Stimulated activated CD8-positive, alpha-beta memory T cell treated with anti-CD3 and anti-CD28 coated beads, Interleukin-12 subunit alpha, Interleukin-12 subunit beta, amount 100 ng/mL, for 1 hour (primary cell): ENCODE measurements around the gene GBA2.
A peak's percentile ranks its signal among the peaks of the same experiment; 100 is the strongest.

Experiments used
- DNase-seq: peaks from one replicate; pipeline ENCODE4 v3.0.0-alpha.2; 2020; ENCODE audit warnings: low read depth

The GBA2 gene

DNA sequence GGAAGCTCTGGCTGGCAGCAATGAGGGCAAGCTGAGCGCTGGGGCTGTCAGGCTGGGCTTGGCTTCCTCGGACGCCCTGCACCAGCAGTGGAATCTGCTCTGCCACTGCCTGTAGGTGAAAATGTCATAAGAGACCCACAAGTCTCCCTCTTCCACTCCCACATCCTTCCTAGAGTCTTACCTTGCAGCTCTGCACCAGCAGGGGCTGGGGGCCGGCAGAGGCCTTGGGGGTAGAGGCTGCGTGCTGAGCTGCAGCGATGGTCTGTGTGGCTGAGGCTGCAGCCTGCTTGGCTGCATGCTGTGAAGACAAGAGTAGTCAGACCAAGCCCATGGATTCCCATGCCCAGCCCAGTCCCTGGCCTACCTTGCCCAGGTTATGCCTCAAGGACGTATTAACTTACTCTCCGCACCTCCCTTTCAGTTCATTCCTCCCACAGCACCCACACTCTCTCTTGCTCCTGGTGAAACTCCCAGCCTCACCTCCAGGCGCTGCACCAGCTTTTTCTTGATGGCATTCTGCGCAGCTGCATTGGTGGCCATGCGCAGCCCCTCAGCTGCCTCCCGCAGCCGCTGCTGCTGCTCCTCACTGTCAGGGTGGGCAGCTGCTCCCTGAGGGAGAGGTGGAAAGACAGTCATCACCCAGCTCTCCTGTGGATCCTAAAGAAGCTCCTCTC lies 34.3 kb downstream of the GBA2 start:
- no peak for DNase-seq

DNA sequence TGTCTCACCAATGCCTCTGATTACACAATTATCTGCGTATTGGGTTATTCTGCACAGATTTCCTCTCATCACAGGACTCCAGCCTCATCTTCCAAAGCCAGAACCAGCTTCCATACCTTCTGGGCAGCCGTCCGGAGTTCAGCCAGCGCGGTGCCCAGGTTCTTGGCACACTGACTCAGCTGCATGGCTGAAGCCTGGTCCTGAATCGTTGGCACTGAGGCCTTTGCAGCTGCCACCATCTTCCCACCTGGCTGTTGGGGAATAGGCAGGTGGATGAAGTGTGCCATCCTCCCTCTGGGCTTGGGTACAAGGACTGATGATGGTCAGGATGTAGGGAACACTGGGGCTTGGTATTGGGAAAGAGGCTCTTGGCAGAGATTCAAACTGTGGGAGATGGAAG lies 34.9 kb downstream of the GBA2 start:
- no peak for DNase-seq

DNA sequence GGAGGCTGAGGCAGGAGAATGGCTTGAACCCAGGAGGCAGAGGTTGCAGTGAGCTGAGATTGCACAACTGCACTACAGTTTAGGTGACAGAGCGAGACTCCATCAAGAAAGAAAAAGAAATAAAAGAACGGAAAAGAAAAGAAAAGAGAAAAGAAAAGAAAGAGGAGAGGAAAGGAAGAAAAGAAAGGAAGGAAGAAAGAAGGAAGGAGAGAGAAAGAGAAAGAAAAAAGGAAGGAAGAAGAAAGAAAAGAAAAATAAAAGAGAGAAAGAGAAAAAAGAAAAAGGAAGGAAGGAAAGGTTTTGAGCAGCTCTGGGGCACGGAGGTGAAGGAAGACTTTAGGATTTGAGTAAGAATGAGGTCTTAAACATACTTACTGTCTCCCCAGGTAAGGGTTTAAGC lies 35.5 kb downstream of the GBA2 start:
- no peak for DNase-seq

DNA sequence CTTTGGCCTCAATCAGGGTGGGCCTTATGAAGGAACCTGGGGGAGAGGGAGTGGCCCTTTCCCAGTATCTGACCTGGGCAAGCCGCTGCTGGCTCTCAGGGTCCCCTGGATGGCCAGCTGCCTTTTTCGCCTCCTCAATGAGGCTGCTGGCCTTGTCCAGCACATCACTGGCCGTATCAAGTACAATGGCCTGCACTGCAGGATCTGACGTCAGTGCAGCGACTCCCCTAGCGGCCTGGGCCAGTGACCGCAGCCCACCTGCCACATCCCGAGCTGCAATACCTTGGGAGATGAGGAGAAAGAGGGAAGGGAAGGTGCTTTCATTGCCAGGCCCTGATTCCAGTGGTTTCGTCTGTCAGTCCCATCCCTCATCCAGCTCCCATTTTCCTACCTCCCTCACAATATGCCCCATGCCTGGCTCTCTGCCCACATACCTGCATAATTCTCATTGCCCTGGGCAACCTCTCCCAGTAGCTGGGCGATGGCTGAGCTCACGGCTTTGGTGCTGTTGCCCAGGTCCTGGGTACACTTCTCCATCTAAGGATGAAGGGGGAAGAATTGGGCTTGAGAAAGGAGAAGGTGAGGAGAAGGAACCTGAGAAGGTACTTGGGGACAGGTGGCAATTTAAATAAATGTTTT lies 36.1 kb downstream of the GBA2 start:
- no peak for DNase-seq

DNA sequence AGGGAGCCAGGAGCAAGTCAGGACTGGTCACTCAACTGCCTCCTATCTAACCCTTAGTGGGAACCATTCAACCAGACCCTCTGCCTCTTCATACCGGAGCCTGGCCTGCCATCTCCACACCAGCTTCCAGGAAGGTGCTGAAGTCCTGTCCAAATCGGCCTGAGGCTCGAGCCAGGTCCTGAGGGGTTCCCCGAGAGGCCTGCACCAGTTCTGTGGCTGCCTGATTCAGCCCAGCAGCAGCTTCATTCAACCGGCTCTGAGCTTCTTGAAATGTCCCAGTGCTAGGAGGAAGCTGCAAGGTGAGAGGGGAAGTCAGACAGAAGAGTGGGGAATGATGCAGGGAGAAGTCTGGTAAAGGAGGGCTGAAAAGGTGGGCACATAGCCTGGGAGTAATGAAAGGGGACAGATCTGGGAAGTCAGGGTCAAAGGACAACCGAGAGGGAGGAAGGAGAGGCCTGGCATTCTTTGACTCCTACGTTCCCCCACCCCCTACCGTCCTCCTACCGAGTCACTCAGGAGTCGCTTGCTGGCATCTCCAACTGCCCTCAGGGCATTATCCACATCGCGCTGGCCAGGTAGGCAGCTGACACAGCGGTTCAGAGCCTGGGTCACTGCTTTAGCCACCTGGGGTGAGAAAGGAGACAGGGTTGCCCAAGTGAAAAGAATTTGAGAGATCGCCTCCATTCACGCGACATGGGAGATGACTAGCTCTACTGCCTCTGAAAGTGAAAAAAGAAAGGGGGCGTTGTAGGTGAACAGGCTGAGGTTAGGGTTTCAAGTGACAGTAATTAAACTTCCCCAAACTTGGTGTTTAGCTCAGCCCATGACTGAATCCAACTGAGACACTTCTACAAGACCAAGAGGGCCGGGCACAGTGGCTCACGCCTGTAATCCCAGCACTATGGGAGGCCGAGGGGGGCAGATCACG lies 37.3 kb downstream of the GBA2 start:
- DNase-seq: no peak

GRCh38 chr9:35710818-35711500 lies 38.1 kb downstream of the GBA2 start:
- DNase-seq: no peak

GRCh38 chr9:35708146-35708545 lies 40.9 kb downstream of the GBA2 start:
- DNase-seq: no peak

DNA sequence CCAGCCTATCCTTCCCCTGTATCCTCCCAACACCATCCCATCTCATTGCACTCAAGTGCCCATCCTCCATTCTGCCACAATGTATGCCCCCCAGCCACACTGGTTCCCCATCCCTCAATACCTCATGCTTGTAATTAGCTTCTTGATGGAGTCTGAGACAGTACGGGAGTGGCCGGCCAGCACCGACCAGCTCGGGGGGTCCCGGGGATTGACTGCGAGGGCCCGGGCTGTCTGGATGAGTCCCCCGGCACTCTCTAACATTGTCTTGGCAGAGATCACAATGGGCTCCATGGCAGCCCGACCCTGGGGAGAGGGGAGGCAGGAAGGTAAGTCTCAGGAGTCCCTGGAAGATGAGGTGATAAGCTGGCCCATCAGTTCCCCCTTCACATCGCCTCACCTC lies 42.1 kb downstream of the GBA2 start:
- DNase-seq: no peak

DNA sequence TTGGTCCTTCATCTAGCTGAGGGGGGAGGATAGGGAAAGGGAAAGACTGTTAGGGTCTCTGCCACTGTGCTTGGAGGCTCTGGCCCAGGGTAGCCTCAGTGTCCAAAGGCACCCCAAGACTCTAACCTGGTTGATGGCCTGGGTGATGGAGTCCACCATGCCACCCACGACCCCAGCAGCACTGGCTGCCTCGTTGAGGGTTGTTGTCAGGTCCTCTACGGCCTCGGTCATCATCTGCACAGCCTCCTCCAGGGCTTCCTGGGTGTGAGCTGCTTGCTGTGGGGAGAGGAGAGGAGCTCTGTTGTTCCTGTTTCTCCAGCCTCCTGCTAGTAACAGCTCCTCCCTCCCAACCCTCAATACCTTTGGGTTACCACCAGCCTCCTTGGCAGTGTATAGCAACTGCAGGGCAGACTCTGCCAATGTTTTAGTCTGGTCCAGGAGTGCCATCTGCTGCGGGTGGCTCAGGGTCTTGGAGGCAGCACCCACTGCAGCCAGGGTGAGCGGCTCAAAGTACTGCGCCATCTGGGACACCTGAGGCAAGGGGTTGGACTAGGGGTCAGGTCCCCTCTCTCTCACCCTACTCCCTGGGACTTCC lies 43.1 kb downstream of the GBA2 start:
- no peak for DNase-seq

DNA sequence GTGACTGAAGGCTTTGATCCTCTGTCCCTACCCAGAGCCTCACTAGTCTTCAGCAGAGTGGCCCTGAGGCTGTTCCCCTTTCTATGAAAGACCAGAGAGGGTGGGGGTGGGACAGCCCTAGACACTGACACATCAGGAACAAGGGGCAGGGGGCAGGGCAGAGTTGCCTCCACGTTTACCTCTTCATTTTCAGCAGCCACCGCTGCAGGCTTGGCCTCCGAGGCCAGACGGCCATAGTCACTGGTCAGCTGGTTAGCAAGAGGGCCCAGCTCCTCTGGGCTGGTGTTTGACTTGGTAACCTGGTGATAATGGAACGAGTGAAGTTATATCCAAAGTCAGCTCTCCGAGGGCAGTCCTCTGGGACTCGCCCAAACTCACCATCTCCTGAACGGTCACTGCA lies 43.7 kb downstream of the GBA2 start:
- DNase-seq: no peak

GRCh38 chr9:35703906-35704672 lies 44.9 kb downstream of the GBA2 start:
- no peak for DNase-seq

DNA sequence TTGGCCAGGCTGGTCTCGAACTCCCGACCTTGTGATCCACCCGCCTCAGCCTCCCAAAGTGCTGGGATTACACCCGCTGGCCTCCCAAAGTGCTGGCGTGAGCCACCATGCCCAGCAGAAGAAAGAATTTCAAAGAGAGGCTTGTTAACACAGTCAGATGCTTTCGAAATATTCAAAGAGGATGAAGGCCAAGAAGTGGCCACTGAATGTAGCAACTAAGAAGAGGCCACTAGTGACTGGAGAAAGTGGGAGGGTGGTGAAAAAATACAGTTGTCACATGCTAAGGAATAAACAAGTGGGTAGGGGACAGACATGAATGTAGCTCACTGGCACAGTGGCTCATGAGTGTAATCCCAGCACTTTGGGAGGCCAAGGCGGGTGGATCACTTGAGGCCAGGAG lies 46.3 kb downstream of the GBA2 start:
- no peak for DNase-seq

DNA sequence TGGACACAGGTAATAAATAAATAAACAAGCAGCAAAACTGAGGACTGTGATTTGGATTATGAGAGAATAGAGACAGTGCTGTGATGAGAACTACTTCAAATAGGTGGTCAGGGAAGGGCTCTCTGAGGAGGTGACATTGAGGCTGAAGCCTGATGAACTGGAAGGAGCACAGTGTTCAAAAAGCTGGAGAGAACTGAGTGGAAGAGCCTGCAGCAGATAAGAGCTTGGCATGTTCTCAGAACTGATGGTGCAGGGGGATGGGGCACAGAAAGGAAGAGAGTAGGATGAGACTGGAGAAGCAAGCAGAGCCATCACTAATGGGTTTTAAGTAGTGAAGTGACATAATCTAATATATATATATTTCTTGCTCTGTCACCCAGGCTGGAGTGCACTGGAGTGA lies 48.1 kb downstream of the GBA2 start:
- no peak for DNase-seq

GRCh38 chr9:35700031-35700430 lies 49.0 kb downstream of the GBA2 start:
- DNase-seq: no peak

DNA sequence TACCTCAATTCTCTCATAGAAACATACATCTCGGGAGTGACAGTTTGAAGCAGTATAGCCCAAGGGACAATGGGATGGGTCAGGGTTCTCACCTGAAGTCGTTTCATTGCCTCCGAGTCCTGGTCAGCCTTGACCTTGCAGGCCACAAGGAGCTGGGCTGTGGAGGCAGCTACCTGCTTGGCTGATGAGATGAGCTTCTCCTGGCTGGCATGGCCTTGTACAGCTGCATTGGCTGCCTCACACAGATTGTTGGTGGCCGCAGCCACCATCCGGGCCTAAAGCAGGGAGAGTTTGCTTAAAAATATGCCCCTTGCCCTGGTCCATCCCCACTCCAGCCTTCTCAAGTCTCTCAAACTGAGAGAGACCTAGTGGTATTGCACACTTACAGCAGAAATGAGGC lies 50.8 kb downstream of the GBA2 start:
- no peak for DNase-seq

GRCh38 chr9:35697486-35697885 lies 51.5 kb downstream of the GBA2 start:
- DNase-seq: no peak

GRCh38 chr9:35696520-35697215 lies 52.4 kb downstream of the GBA2 start:
- DNase-seq: peak; percentile 45

GRCh38 chr9:35695943-35696401 lies 53.1 kb downstream of the GBA2 start:
- no peak for DNase-seq

DNA sequence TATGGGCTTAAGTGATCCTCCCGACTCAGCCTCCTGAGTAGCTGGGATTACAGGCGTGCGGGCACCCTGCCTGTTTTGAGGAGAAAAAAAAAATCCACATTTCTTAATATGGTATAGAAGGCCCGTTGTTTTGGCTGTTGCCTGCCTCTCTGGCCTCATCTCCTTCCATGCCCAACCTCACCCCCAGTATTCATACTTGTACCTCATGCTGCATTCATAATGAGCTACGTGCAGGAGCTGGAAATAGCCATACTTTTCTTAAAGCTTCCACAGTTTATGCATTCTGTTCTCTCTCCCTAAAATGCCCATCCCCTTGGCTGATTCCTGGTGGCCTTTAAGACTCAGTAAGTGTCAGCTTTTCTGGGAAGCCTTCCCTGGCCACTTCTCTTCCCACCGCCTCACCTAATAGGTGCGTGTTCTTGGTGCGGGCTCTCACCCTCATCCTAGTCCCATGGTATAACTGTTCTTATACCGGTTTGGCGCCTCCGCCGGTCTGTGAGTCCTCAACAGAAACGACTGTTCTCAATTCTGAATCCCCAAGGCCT lies 57.2 kb downstream of the GBA2 start:
- no peak for DNase-seq

- no peak for DNase-seq
These were observed 57.7 kb downstream of the GBA2 start for GRCh38 chr9:35691334-35691650.
